ENCODE measurements around the gene GALNT18. TPM values are rescaled to one million over a fixed set of nuclear protein-coding genes. Genes with fewer than 3 reads are reported as not detected.

The GALNT18 gene
- total and polyA plus RNA-seq, 4 donors = 2.1 to 11.0 (median 3.8) TPM

GRCh38 chr11:11292839-11293238 is 329.0 kb downstream of the GALNT18 start:
- H3K27ac ChIP-seq (ENCODE audit: low read depth in 1 of 2, low read length in 2 of 2) = no peak overlapping the region
- peaks cover 3 to 13% (median 7%) of the 10 kb centered on the region in 4 donors for H3K4me1 ChIP-seq (ENCODE audit: control insufficient read depth in 4 of 4, insufficient read depth in 4 of 4, low read length in 3 of 4)
- no peak overlapping the region for H3K4me3 ChIP-seq (ENCODE audit: low read depth in 1 of 3, low read length in 3 of 3)
- 90% methylated on average over 12 of the region's 12 CpGs for WGBS
- H3K36me3 ChIP-seq (ENCODE audit: control insufficient read depth in 4 of 4, insufficient read depth in 3 of 4, low read depth in 1 of 4, low read length in 3 of 4) = peaks cover 0 to 29% (median 6%) of the 10 kb centered on the region in 4 donors
- no peak for DNase-seq (ENCODE audit: low spot score)
- no peaks in the 10 kb centered on the region for H3K27me3 ChIP-seq (ENCODE audit: control insufficient read depth in 4 of 4, insufficient read depth in 4 of 4, low read length in 3 of 4)
- H3K9ac ChIP-seq (ENCODE audit: low read depth in 1 of 2, low read length in 2 of 2) = no peak overlapping the region
- no peaks in the 10 kb centered on the region for H3K9me3 ChIP-seq (ENCODE audit: control insufficient read depth in 4 of 4, low read length in 3 of 4)
- TF ChIP-seq HNF4A (conservative IDR thresholded peaks at IDR 0.05) = no peak
- no peak for TF ChIP-seq ZBTB33 (IDR thresholded peaks at IDR 0.05)
- no peak for TF ChIP-seq GABPA (IDR thresholded peaks at IDR 0.05 in 1 of 2, conservative IDR thresholded peaks at IDR 0.05 in 1 of 2)
- no peak for TF ChIP-seq YY1 (IDR thresholded peaks at IDR 0.05)
- no peak for TF ChIP-seq SP1 (IDR thresholded peaks at IDR 0.05)

- Histone ChIP-seq H3K4me1 (ENCODE audit: control insufficient read depth in 4 of 4, insufficient read depth in 4 of 4, low read length in 3 of 4) (peaks cover 3 to 13% (median 7%) of the 10 kb centered on the region in 4 donors), H3K4me3 (ENCODE audit: low read depth in 1 of 3, low read length in 3 of 3) (no peak overlapping the region), H3K27ac (ENCODE audit: low read depth in 1 of 2, low read length in 2 of 2) (no peak overlapping the region), H3K9me3 (ENCODE audit: control insufficient read depth in 4 of 4, low read length in 3 of 4) (no peaks in the 10 kb centered on the region), H3K9ac (ENCODE audit: low read depth in 1 of 2, low read length in 2 of 2) (no peak overlapping the region), H3K36me3 (ENCODE audit: control insufficient read depth in 4 of 4, insufficient read depth in 3 of 4, low read depth in 1 of 4, low read length in 3 of 4) (peaks cover 0 to 18% (median 7%) of the 10 kb centered on the region in 4 donors), H3K27me3 (ENCODE audit: control insufficient read depth in 4 of 4, insufficient read depth in 4 of 4, low read length in 3 of 4) (no peaks in the 10 kb centered on the region)
- WGBS = 78% methylated on average over 5 of the region's 5 CpGs
- DNase-seq (ENCODE audit: low spot score) = no peak
- no peak for TF ChIP-seq MAX (IDR thresholded peaks at IDR 0.05)
- peak; percentile 21 for TF ChIP-seq REST (IDR thresholded peaks at IDR 0.05)
- TF ChIP-seq RXRA (IDR thresholded peaks at IDR 0.05) = peak; percentile 68 to 74
- TF ChIP-seq HNF4G (IDR thresholded peaks at IDR 0.05) = peak; percentile 23
- TF ChIP-seq HNF4A (conservative IDR thresholded peaks at IDR 0.05) = peak; percentile 59 to 60
- TF ChIP-seq TAF1 (conservative IDR thresholded peaks at IDR 0.05) = no peak
- TF ChIP-seq FOXA1 (IDR thresholded peaks at IDR 0.05) = peak; percentile 80
- TF ChIP-seq FOXA2 (IDR thresholded peaks at IDR 0.05) = peak; percentile 90
- peak; percentile 74 for TF ChIP-seq NR2F2 (IDR thresholded peaks at IDR 0.05)
- TF ChIP-seq RAD21 (IDR thresholded peaks at IDR 0.05) = no peak
Measured at GRCh38 chr11:11291041-11292015, 330.5 kb downstream of the GALNT18 start.

All from liver (tissue), 9 donors.